Uterus (tissue), 2 donors: ENCODE data around the gene CFAP77.

ENCODE experiments used
- CTCF ChIP-seq, 4 experiments: fragments of 200-600 bp in 2 of 4; fragments of 450-650 bp in 2 of 4; sonication (generic) in 2 of 4; IDR thresholded peaks; one replicate each; pipeline ENCODE4 v1.5.1; 2016 to 2019; ENCODE audit warnings: antibody characterized with exemption in 4 of 4, mild to moderate bottlenecking in 2 of 4, moderate library complexity in 1 of 4
- POLR2A ChIP-seq, 2 donors: fragments of 450-650 bp; IDR thresholded peaks; one replicate each; pipeline ENCODE4 v1.6.1; 2016; ENCODE audit warnings: antibody characterized with exemption in 2 of 2, mild to moderate bottlenecking in 1 of 2, moderate library complexity in 1 of 2

- TF ChIP-seq CTCF (IDR thresholded peaks at IDR 0.05) (no peak), POLR2A (IDR thresholded peaks at IDR 0.05) (no peak)
Observed at GRCh38 chr9:132605387-132605786, 195.4 kb downstream of the CFAP77 start.
